GM20000 (cell line): ENCODE measurements around the gene SDR42E2.
A peak's percentile ranks its signal among the peaks of the same experiment; 100 is the strongest.

Experiments used
- DNase-seq: peaks from one replicate; pipeline ENCODE4 v3.0.0; 2012; ENCODE audit warnings: low spot score
- CTCF ChIP-seq: IDR thresholded peaks from 2 replicates; pipeline ENCODE4 v1.5.1; 2012; ENCODE audit warnings: mild to moderate bottlenecking, control low read depth; ENCODE audit errors: extremely low read depth, missing control alignments

SDR42E2 gene

GRCh38 chr16:22203091-22203490, 40.8 kb downstream of the SDR42E2 start:
- no peak for TF ChIP-seq CTCF
- no peak for DNase-seq

- no peak for DNase-seq
- no peak for TF ChIP-seq CTCF
Observed at GRCh38 chr16:22204091-22204655, 41.9 kb downstream of the SDR42E2 start.

- no peak for TF ChIP-seq CTCF
- DNase-seq = no peak
Observed at GRCh38 chr16:22205577-22206012, 43.3 kb downstream of the SDR42E2 start.

- peak; percentile 79 for TF ChIP-seq CTCF
Observed at GRCh38 chr16:22206013-22206841, 43.9 kb downstream of the SDR42E2 start, which contains the start of gene EEF2K. Gene EEF2K (plus strand): TSS chr16:22206278. CDS start chr16:22225730, 19,452 bp downstream.

GRCh38 chr16:22206842-22207714, 44.8 kb downstream of the SDR42E2 start:
- peak; percentile 84 for DNase-seq
- TF ChIP-seq CTCF = no peak

More at GRCh38 chr16:22206013-22206841, 43.9 kb downstream of the SDR42E2 start, which contains the start of gene EEF2K:
- peak; percentile 95 for DNase-seq

- DNase-seq = no peak
- no peak for TF ChIP-seq CTCF
Observed at GRCh38 chr16:22207715-22208360, 45.5 kb downstream of the SDR42E2 start.
